GM12878 (cell line): Measurements from ENCODE around the gene PLTP. TPM values are rescaled to one million over a fixed set of nuclear protein-coding genes. Genes with fewer than 3 reads are reported as not detected.

ENCODE experiments used
- ATAC-seq: fragments of 200-7000 bp; cut with Tn5 transposase; 3 replicates; pipeline ENCODE4 v1.9.1; 2020; ENCODE audit warnings: mild to moderate bottlenecking, moderate library complexity
- BruUV-seq: library from RNA; stranded (reverse); fragments of 400-500 nt; replicated peaks from 2 replicates; lab custom pipeline; 2021; lab: Mats Ljungman, UMichigan
- CTCF ChIA-PET: fragments of 300-600 bp; sonication (Branson Sonifier 250); formaldehyde crosslinking; extraction: SDS; loops from one replicate; lab custom pipeline; 2021; ENCODE audit warnings: inconsistent platforms; lab: Yijun Ruan, JAX
- POLR2A ChIA-PET: fragments of 350-600 bp; formaldehyde crosslinking; extraction: SDS; loops from one replicate; lab custom pipeline; 2021; ENCODE audit warnings: inconsistent platforms; lab: Charles Lee
- RAD21 ChIA-PET: fragments of 300-600 bp; sonication (Branson Sonifier 250); formaldehyde crosslinking; loops from one replicate; lab custom pipeline; 2023; ENCODE audit warnings: antibody characterized with exemption; ENCODE audit not compliant: unreplicated experiment; lab: Charles Lee
- SMC1A ChIA-PET: fragments of 300-600 bp; sonication (Branson Sonifier 250); formaldehyde crosslinking; loops from one replicate; lab custom pipeline; 2023; ENCODE audit not compliant: unreplicated experiment, uncharacterized antibody; lab: Charles Lee
- DNase-seq: peaks from one replicate; pipeline ENCODE4 v3.0.0-alpha.2; 2011; ENCODE audit warnings: low read depth, low spot score
- FAIRE-seq: peaks from 3 replicates; lab custom pipeline; 2011; peaks lifted over from hg19 to GRCh38; lab: Jason Lieb, UNC
- H2AFZ ChIP-seq: 2 replicates; pipeline ENCODE4 v1.6.0; 2011; ENCODE audit warnings: low read depth, low read length, control low read depth; ENCODE audit not compliant: control insufficient read depth
- H3K27ac ChIP-seq: 2 replicates; pipeline ENCODE4 v1.5.1; 2011; ENCODE audit warnings: control low read depth; ENCODE audit not compliant: control insufficient read depth, insufficient read depth
- H3K27me3 ChIP-seq, 2 experiments: replicated peaks in 1 of 2; 2 replicates each; pipeline versions ENCODE4 v1.6.0 to v1.6.1; 2011; ENCODE audit warnings: low read length in 1 of 2; ENCODE audit not compliant: control insufficient read depth in 2 of 2, insufficient read depth in 2 of 2
- H3K36me3 ChIP-seq, 2 experiments: 2 replicates each; pipeline ENCODE4 v1.5.1; 2011; ENCODE audit warnings: low read length in 1 of 2; ENCODE audit not compliant: control insufficient read depth in 2 of 2, insufficient read depth in 2 of 2
- H3K4me1 ChIP-seq: 2 replicates; pipeline ENCODE4 v1.6.1; 2011; ENCODE audit warnings: mild to moderate bottlenecking, low read length, moderate library complexity, mixed read lengths; ENCODE audit not compliant: control insufficient read depth, insufficient read depth
- H3K4me2 ChIP-seq: 2 replicates; pipeline ENCODE4 v1.6.0; 2011; ENCODE audit warnings: control low read depth; ENCODE audit not compliant: control insufficient read depth, insufficient read depth
- H3K4me3 ChIP-seq: fragments of 200-600 bp; sonication (generic); 2 replicates; pipeline ENCODE4 v1.5.1; 2016
- H3K79me2 ChIP-seq: 2 replicates; pipeline ENCODE4 v1.6.0; 2011; ENCODE audit warnings: low read length; ENCODE audit not compliant: control insufficient read depth, insufficient read depth
- H3K9ac ChIP-seq: 2 replicates; pipeline ENCODE4 v1.8.0; 2011; ENCODE audit warnings: low read length, control low read depth, mixed read lengths; ENCODE audit not compliant: control insufficient read depth, insufficient read depth
- H3K9me3 ChIP-seq: replicated peaks from 3 replicates; pipeline ENCODE4 v1.5.1; 2011; ENCODE audit warnings: mild to moderate bottlenecking, low read length; ENCODE audit not compliant: control insufficient read depth, insufficient read depth
- H4K20me1 ChIP-seq: 2 replicates; pipeline ENCODE4 v1.6.0; 2011; ENCODE audit not compliant: control insufficient read depth, insufficient read depth
- CHD2 ChIP-seq: IDR thresholded peaks from 2 replicates; pipeline ENCODE4 v1.6.1; 2011; ENCODE audit warnings: low read depth, low read length, improper control_type of control experiment, borderline replicate concordance
- ESRRA ChIP-seq: IDR thresholded peaks from 2 replicates; pipeline ENCODE4 v1.6.1; 2012; ENCODE audit warnings: mild to moderate bottlenecking, low read length, improper control_type of control experiment
- IRF3 ChIP-seq: fragments of 450-650 bp; IDR thresholded peaks from 2 replicates; pipeline ENCODE4 v1.6.1; 2014; ENCODE audit warnings: mild to moderate bottlenecking
- MYB ChIP-seq: fragments of 150-350 bp; IDR thresholded peaks from 2 replicates; pipeline ENCODE4 v1.6.1; 2014; ENCODE audit warnings: mild to moderate bottlenecking, low read depth, low read length, borderline replicate concordance
- NFXL1 ChIP-seq: fragments of 450-650 bp; IDR thresholded peaks from 2 replicates; pipeline ENCODE4 v1.6.1; 2017; ENCODE audit warnings: antibody characterized with exemption, mild to moderate bottlenecking, borderline replicate concordance
- RCOR1 ChIP-seq: conservative IDR thresholded peaks from 2 replicates; pipeline ENCODE4 v1.6.1; 2012; ENCODE audit warnings: low read depth, low read length, improper control_type of control experiment
- RELB ChIP-seq: fragments of 450-650 bp; IDR thresholded peaks from 2 replicates; pipeline ENCODE4 v1.6.1; 2017; ENCODE audit warnings: low read depth, mild to moderate bottlenecking, moderate library complexity
- RUNX3 ChIP-seq: IDR thresholded peaks from 2 replicates; pipeline ENCODE4 v1.6.1; 2012; ENCODE audit warnings: low read length, inconsistent platforms
- SIN3A ChIP-seq: IDR thresholded peaks from 2 replicates; pipeline ENCODE4 v1.6.1; 2012; ENCODE audit warnings: low read depth, low read length, improper control_type of control experiment
- SMAD5 ChIP-seq: IDR thresholded peaks from 2 replicates; pipeline ENCODE4 v1.6.1; 2016; ENCODE audit warnings: antibody characterized with exemption, low read depth
- SMARCA5 ChIP-seq: fragments of 450-650 bp; IDR thresholded peaks from 2 replicates; pipeline ENCODE4 v1.6.1; 2017; ENCODE audit warnings: mild to moderate bottlenecking
- TBL1XR1 ChIP-seq: IDR thresholded peaks from 2 replicates; pipeline ENCODE4 v1.6.1; 2012; ENCODE audit warnings: low read depth, low read length, improper control_type of control experiment
- WGBS: methylation state at CpG from one replicate; pipeline ENCODE4 v1.1.6; 2016; ENCODE audit warnings: low lambda C conversion rate; ENCODE audit not compliant: insufficient replicate concordance, insufficient coverage; ENCODE audit errors: missing lambda C conversion rate; 5-methylcytosine and 5-hydroxymethylcytosine counted together
- in situ Hi-C: fragments of 300-500 bp; cut with MboI; formaldehyde crosslinking; loops from 9 replicates; pipeline ENCODE4 v1.14.3; 2018; ENCODE audit warnings: mixed read lengths
- intact Hi-C: fragments of 100-400 bp; cut with micrococcal nuclease; formaldehyde crosslinking; loops from one replicate; pipeline ENCODE4 v1.14.2; 2022; ENCODE audit not compliant: unreplicated experiment
- polyA plus RNA-seq, 11 experiments: library from polyadenylated mRNA; depleted of rRNA in 4 of 11; unstranded in 6 of 11; stranded (reverse) in 5 of 11; fragments of >200 nt; fragmentation: Nextera tagmentation in 4 of 11; fragmentation: Illumina TruSeq in 1 of 11; extraction: Ambion mirVana in 4 of 11; extraction: Trizol in 1 of 11; gene quantifications; 1 replicate in 1 of 11; 2 replicates in 10 of 11; pipeline versions ENCODE4 v1.2.1 to v1.2.3, GENCODE V29; 2011 to 2016; ENCODE audit warnings: inconsistent platforms in 2 of 11, missing spikeins in 2 of 11, low read depth in 1 of 11
- total RNA-seq, 4 experiments: library from RNA; depleted of rRNA in 3 of 4; stranded (reverse); fragments of >200 nt in 3 of 4; fragmentation: Illumina TruSeq in 1 of 4; extraction: Trizol in 1 of 4; gene quantifications; 2 replicates each; pipeline versions ENCODE4 v1.2.1 to v1.2.3, GENCODE V29; 2013 to 2021
- TF ChIP-seq, protein P1 (sequence below): fragments of 450-650 bp; formaldehyde crosslinking; IDR thresholded peaks from 2 replicates; pipeline ENCODE4 v1.5.0; 2022; ENCODE audit warnings: mild to moderate bottlenecking, missing genetic modification characterization

Gene PLTP
- total and polyA plus RNA-seq, 10 of the 15 experiments (the other 5 are each of a cell fraction or from before 2014, with no cell fraction given) = 1.6 to 17.0 (median 7.6) TPM

DNA sequence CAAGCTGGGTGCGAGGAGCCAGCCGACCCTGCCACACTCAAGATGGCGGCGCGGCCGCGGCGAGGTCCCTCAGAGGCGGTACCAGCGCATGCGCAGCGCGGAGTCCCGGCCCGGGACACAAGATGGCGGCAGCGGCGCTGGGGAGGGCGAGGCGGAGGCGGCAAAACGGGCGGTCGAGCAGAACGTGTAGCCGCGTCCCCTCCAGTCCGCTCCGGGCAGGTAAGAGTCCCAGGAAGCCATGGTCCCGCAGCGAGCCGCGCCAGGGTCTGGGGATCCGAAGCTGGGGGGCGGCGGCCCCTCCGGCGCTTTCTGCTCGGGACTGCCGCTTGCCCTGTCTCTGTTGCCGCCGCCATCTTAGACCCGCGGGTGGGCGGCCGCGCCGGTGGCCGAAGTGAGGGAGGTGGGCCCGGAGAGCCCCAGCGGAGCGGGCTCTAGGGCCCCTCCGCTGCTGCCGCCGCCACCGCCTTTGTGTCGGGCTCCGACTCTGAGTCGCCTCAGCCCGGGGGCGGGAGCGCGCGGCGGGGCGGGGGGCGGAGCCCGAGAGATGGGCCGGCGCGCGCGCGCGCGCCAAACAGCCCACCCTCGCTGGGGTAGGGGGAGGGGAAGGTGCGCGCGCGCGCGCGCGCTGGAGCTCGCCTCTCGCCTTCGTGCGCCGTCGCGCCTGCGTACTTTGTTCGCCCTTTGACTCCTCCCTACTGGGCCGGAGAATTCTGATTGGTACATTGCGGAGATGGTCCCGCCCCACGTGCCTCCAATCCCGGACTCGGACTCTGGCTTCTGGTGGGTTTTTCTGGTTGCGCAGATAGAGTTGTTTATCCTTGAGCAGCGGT lies 22.8 kb upstream of the PLTP start, which contains the start of gene PCIF1 (continued):
- TF ChIP-seq SMAD5 = peak; percentile 60; the same call in 1 of the 2 replicates
- TF ChIP-seq MYB = 0 out of 2 replicates have a peak, but pooled peaks have one; percentile 9
- 0 out of 2 replicates have a peak, but pooled peaks have one; percentile 41 for TF ChIP-seq SIN3A
- TF ChIP-seq RCOR1 = 0 out of 2 replicates have a peak, but pooled peaks have one; percentile 8
- peak; percentile 81 for TF ChIP-seq CHD2
- TF ChIP-seq RUNX3 = peak; percentile 46

- no peaks in the 10 kb centered on the region for H3K27me3 ChIP-seq
- H3K9me3 ChIP-seq = no peaks in the 10 kb centered on the region
- ChIA-PET RAD21 (interaction anchor here (0.7 to 5.5 kb wide), 16 partner anchors 8 to 154 kb away, joined by 3 to 66 read pairs (median 6); partner anchors contain the start of gene ZSWIM1), SMC1A (interaction anchor here (1.0 to 4.1 kb wide), 11 partner anchors 12 to 135 kb away, joined by 3 to 33 read pairs (median 5); partner anchors contain the start of genes ACOT8 and SNX21), POLR2A (interaction anchor here (0.7 to 2.9 kb wide), 20 partner anchors 9 to 1049 kb away, joined by 3 to 50 read pairs (median 6); partner anchors contain the start of genes ACOT8, CTSA, NEURL2 and PLTP), CTCF (interaction anchor here (0.6 to 6.5 kb wide), 21 partner anchors 9 to 473 kb away, joined by 3 to 79 read pairs (median 5); partner anchors contain the start of genes ELMO2 and ZSWIM1)
- BruUV-seq = TSS peak; percentile 93
- peak overlapping the region; percentile 93 for H3K4me2 ChIP-seq
- H3K4me1 ChIP-seq = peaks cover 5% of the 10 kb centered on the region; the same call in 1 of the 2 replicates
- H4K20me1 ChIP-seq = no peaks in the 10 kb centered on the region
- peak overlapping the region; percentile 97 for H3K27ac ChIP-seq
- in situ Hi-C loops (no loop called here), intact Hi-C loops (loop anchor here (1.0 to 2.0 kb wide), 3 partner anchors 37 to 77 kb away; partner anchors contain the start of genes ACOT8, CTSA, NEURL2 and ZSWIM3)
- peak overlapping the region; percentile 75 for H3K4me3 ChIP-seq
- FAIRE-seq = peak; percentile 27
- peak overlapping the region; percentile 91 for H2AFZ ChIP-seq
- peaks cover 4 to 8% of the 10 kb centered on the region in 2 experiments; a peak in 3 of 4 replicates for H3K36me3 ChIP-seq
- peak; percentile 54 for ATAC-seq
- H3K79me2 ChIP-seq = peaks cover 23% of the 10 kb centered on the region
- WGBS = 1% methylated on average over 33 of the region's 34 CpGs
- DNase-seq = no peak
- peak overlapping the region; percentile 97 for H3K9ac ChIP-seq
- TF ChIP-seq TBL1XR1 = peak; percentile 43; the same call in 1 of the 2 replicates
- 0 out of 2 replicates have a peak, but pooled peaks have one; percentile 14 for TF ChIP-seq SIN3A
- peak; percentile 42; the same call in 1 of the 2 replicates for TF ChIP-seq RELB
- peak; percentile 37; the same call in 1 of the 2 replicates for TF ChIP-seq SMARCA5
- TF ChIP-seq ESRRA = no peak
- TF ChIP-seq NFXL1 = peak; percentile 56; the same call in 1 of the 2 replicates
- 0 out of 2 replicates have a peak, but pooled peaks have one; percentile 5 for TF ChIP-seq IRF3
- TF ChIP-seq, protein P1, sequence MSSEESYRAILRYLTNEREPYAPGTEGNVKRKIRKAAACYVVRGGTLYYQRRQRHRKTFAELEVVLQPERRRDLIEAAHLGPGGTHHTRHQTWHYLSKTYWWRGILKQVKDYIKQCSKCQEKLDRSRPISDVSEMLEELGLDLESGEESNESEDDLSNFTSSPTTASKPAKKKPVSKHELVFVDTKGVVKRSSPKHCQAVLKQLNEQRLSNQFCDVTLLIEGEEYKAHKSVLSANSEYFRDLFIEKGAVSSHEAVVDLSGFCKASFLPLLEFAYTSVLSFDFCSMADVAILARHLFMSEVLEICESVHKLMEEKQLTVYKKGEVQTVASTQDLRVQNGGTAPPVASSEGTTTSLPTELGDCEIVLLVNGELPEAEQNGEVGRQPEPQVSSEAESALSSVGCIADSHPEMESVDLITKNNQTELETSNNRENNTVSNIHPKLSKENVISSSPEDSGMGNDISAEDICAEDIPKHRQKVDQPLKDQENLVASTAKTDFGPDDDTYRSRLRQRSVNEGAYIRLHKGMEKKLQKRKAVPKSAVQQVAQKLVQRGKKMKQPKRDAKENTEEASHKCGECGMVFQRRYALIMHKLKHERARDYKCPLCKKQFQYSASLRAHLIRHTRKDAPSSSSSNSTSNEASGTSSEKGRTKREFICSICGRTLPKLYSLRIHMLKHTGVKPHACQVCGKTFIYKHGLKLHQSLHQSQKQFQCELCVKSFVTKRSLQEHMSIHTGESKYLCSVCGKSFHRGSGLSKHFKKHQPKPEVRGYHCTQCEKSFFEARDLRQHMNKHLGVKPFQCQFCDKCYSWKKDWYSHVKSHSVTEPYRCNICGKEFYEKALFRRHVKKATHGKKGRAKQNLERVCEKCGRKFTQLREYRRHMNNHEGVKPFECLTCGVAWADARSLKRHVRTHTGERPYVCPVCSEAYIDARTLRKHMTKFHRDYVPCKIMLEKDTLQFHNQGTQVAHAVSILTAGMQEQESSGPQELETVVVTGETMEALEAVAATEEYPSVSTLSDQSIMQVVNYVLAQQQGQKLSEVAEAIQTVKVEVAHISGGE (CRISPR knock-in tag) = no peak
Measured at GRCh38 chr20:45934046-45934585, 22.2 kb upstream of the PLTP start.
